ENCODE data around the gene SAP25.
"Not testable (repeated sequence)": the region's sequence is repeated elsewhere in the genome, so short reads cannot be mapped to it uniquely, and the experiment has no call there.

GRCh38 chr7:100523192-100523591 lies 50.5 kb downstream of the SAP25 start:
- TF ChIP-seq, protein P1, sequence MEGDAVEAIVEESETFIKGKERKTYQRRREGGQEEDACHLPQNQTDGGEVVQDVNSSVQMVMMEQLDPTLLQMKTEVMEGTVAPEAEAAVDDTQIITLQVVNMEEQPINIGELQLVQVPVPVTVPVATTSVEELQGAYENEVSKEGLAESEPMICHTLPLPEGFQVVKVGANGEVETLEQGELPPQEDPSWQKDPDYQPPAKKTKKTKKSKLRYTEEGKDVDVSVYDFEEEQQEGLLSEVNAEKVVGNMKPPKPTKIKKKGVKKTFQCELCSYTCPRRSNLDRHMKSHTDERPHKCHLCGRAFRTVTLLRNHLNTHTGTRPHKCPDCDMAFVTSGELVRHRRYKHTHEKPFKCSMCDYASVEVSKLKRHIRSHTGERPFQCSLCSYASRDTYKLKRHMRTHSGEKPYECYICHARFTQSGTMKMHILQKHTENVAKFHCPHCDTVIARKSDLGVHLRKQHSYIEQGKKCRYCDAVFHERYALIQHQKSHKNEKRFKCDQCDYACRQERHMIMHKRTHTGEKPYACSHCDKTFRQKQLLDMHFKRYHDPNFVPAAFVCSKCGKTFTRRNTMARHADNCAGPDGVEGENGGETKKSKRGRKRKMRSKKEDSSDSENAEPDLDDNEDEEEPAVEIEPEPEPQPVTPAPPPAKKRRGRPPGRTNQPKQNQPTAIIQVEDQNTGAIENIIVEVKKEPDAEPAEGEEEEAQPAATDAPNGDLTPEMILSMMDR (IDR thresholded peaks at IDR 0.05): not testable (repeated sequence)
- TF ChIP-seq ZFX (IDR thresholded peaks at IDR 0.05; ENCODE audit: borderline replicate concordance): not testable (repeated sequence)
